ENCODE measurements around the gene KIF1B. TPM values are rescaled to one million over a fixed set of nuclear protein-coding genes. Genes with fewer than 3 reads are reported as not detected.

KIF1B gene
- total RNA-seq, 2 experiments from 2014 or later, result 7.9 to 9.7 TPM

- intact Hi-C loops (cut with DNase I, micrococcal nuclease), result no loop called here
- no peak for ATAC-seq (ENCODE audit: poor library complexity)
- peaks cover 43% of the 10 kb centered on the region for H3K36me3 Mint-ChIP-seq (ENCODE audit: low read depth)
- ChIA-PET POLR2A (interaction anchor here (0.6 to 1.4 kb wide), 2 partner anchors 9 to 306 kb away, joined by 3 to 5 read pairs; no protein-coding TSS in a partner anchor), CTCF (interaction anchor here (1.3 to 3.6 kb wide), 3 partner anchors 30 to 190 kb away, joined by 3 to 19 read pairs (median 11); partner anchors contain the start of genes CENPS and KIF1B)
- H3K4me1 Mint-ChIP-seq (ENCODE audit: low read depth), result peaks cover 20% of the 10 kb centered on the region
- no peaks in the 10 kb centered on the region for H3K9me3 Mint-ChIP-seq
- H3K27me3 Mint-ChIP-seq, result no peaks in the 10 kb centered on the region
- Histone ChIP-seq H3K27me3 (ENCODE audit: control insufficient read depth in 1 of 2, insufficient read depth in 2 of 2, low read length in 2 of 2) (no peaks in the 10 kb centered on the region), H3K36me3 (ENCODE audit: insufficient read depth, low read length) (peaks cover 21% of the 10 kb centered on the region), H3K4me3 (ENCODE audit: low read length) (peak overlapping the region; percentile 96), H3K27ac (ENCODE audit: low read depth in 1 of 2, low read length in 2 of 2) (no peak overlapping the region), H3K4me1 (ENCODE audit: insufficient read depth, low read length) (peaks cover 21% of the 10 kb centered on the region), H3K9me3 (ENCODE audit: control insufficient read depth in 1 of 2, insufficient read depth in 1 of 2, low read length in 2 of 2) (no peaks in the 10 kb centered on the region)
- H3K27ac Mint-ChIP-seq, result peak overlapping the region; percentile 24
- no peak for TF ChIP-seq CTCF (IDR thresholded peaks at IDR 0.05)
- peak overlapping the region; percentile 93 for H3K4me3 Mint-ChIP-seq
- no peak for DNase-seq
These were observed 189.6 kb downstream of the KIF1B start for GRCh38 chr1:10400013-10400412.

GRCh38 chr1:10401281-10401680 lies 190.9 kb downstream of the KIF1B start:
- no peak for ATAC-seq (ENCODE audit: poor library complexity)
- Histone ChIP-seq H3K4me1 (ENCODE audit: insufficient read depth, low read length) (peaks cover 21% of the 10 kb centered on the region), H3K9me3 (ENCODE audit: control insufficient read depth in 1 of 2, insufficient read depth in 1 of 2, low read length in 2 of 2) (no peaks in the 10 kb centered on the region), H3K27ac (ENCODE audit: low read depth in 1 of 2, low read length in 2 of 2) (no peak overlapping the region), H3K36me3 (ENCODE audit: insufficient read depth, low read length) (peaks cover 29% of the 10 kb centered on the region), H3K27me3 (ENCODE audit: control insufficient read depth in 1 of 2, insufficient read depth in 2 of 2, low read length in 2 of 2) (no peaks in the 10 kb centered on the region), H3K4me3 (ENCODE audit: low read length) (no peak overlapping the region)
- ChIA-PET CTCF (interaction anchor here (2.9 to 3.6 kb wide), 2 partner anchors 29 to 191 kb away, joined by 11 to 19 read pairs; partner anchors contain the start of genes CENPS and KIF1B), POLR2A (no interaction called here)
- Mint-ChIP-seq H3K4me1 (ENCODE audit: low read depth) (peaks cover 20% of the 10 kb centered on the region), H3K27ac (no peak overlapping the region), H3K36me3 (ENCODE audit: low read depth) (peaks cover 46% of the 10 kb centered on the region), H3K4me3 (peak overlapping the region; percentile 93), H3K9me3 (no peaks in the 10 kb centered on the region), H3K27me3 (no peaks in the 10 kb centered on the region)
- intact Hi-C loops (cut with DNase I, micrococcal nuclease), result no loop called here
- no peak for DNase-seq
- no peak for TF ChIP-seq CTCF (IDR thresholded peaks at IDR 0.05)

GRCh38 chr1:10402729-10403274 lies 192.4 kb downstream of the KIF1B start:
- H3K4me1 Mint-ChIP-seq (ENCODE audit: low read depth), result peaks cover 20% of the 10 kb centered on the region
- no peaks in the 10 kb centered on the region for H3K9me3 Mint-ChIP-seq
- Histone ChIP-seq H3K4me1 (ENCODE audit: insufficient read depth, low read length) (peaks cover 21% of the 10 kb centered on the region), H3K4me3 (ENCODE audit: low read length) (no peak overlapping the region), H3K9me3 (ENCODE audit: control insufficient read depth in 1 of 2, insufficient read depth in 1 of 2, low read length in 2 of 2) (no peaks in the 10 kb centered on the region), H3K27ac (ENCODE audit: low read depth in 1 of 2, low read length in 2 of 2) (no peak overlapping the region), H3K27me3 (ENCODE audit: control insufficient read depth in 1 of 2, insufficient read depth in 2 of 2, low read length in 2 of 2) (no peaks in the 10 kb centered on the region), H3K36me3 (ENCODE audit: insufficient read depth, low read length) (peaks cover 40% of the 10 kb centered on the region)
- no peak overlapping the region for H3K27ac Mint-ChIP-seq
- DNase-seq (no peak), ATAC-seq (ENCODE audit: poor library complexity) (no peak)
- no peaks in the 10 kb centered on the region for H3K27me3 Mint-ChIP-seq
- H3K36me3 Mint-ChIP-seq (ENCODE audit: low read depth), result peaks cover 58% of the 10 kb centered on the region
- ChIA-PET POLR2A (interaction anchor here (0.7 kb wide), 1 partner anchor 72 kb away, joined by 3 read pairs; the partner anchor contains the start of gene PEX14), CTCF (no interaction called here)
- intact Hi-C loops (cut with DNase I, micrococcal nuclease), result no loop called here
- TF ChIP-seq CTCF (IDR thresholded peaks at IDR 0.05), result no peak
- no peak overlapping the region for H3K4me3 Mint-ChIP-seq
